Neural progenitor cell (in vitro differentiated cells): Measurements from ENCODE around the gene RND3.

Experiments used
- CTCF ChIP-seq: fragments of 200-600 bp; sonication (generic); IDR thresholded peaks from 2 replicates; pipeline ENCODE4 v1.5.1; 2017; ENCODE audit warnings: antibody characterized with exemption, mild to moderate bottlenecking
- EZH2 ChIP-seq: fragments of 200-600 bp; sonication (generic); IDR thresholded peaks from 2 replicates; pipeline ENCODE4 v1.6.1; 2017; ENCODE audit warnings: antibody characterized with exemption, mild to moderate bottlenecking, moderate library complexity
- EZH2phosphoT487 ChIP-seq: fragments of 200-600 bp; sonication (generic); IDR thresholded peaks from 2 replicates; pipeline ENCODE4 v1.6.1; 2017; ENCODE audit warnings: antibody characterized with exemption

- no peak for TF ChIP-seq CTCF
- TF ChIP-seq EZH2phosphoT487 = no peak
- no peak for TF ChIP-seq EZH2
These were observed 8.6 kb upstream of the RND3 start for GRCh38 chr2:150495993-150496627.
